SJSA1 (cell line): Measurements from ENCODE around the gene CDADC1. TPM values are rescaled to one million over a fixed set of nuclear protein-coding genes. Genes with fewer than 3 reads are reported as not detected.

Experiments
- DNase-seq, 2 experiments: peaks; one replicate each; pipeline ENCODE4 v3.0.0-alpha.2; 2015 to 2020; ENCODE audit warnings: low spot score in 2 of 2, low read depth in 1 of 2
- H3K27ac ChIP-seq: fragments of 250-450 bp; sonication (Bioruptor Pico); 2 replicates; pipeline ENCODE4 v1.5.1; 2020; ENCODE audit warnings: mild to moderate bottlenecking, moderate library complexity
- H3K27me3 ChIP-seq: fragments of 250-450 bp; sonication (Bioruptor Pico); replicated peaks from 2 replicates; pipeline ENCODE4 v1.5.1; 2020; ENCODE audit warnings: mild to moderate bottlenecking, moderate library complexity
- H3K36me3 ChIP-seq: fragments of 250-450 bp; sonication (Bioruptor Pico); 2 replicates; pipeline ENCODE4 v1.5.1; 2020; ENCODE audit warnings: mild to moderate bottlenecking
- H3K4me1 ChIP-seq: fragments of 250-450 bp; sonication (Bioruptor Pico); replicated peaks from 2 replicates; pipeline ENCODE4 v1.6.1; 2021; ENCODE audit warnings: mild to moderate bottlenecking
- H3K4me3 ChIP-seq: fragments of 250-450 bp; sonication (Bioruptor Pico); 2 replicates; pipeline ENCODE4 v1.5.1; 2020; ENCODE audit warnings: mild to moderate bottlenecking
- H3K9me3 ChIP-seq: fragments of 250-450 bp; sonication (Bioruptor Pico); replicated peaks from 2 replicates; pipeline ENCODE4 v1.5.1; 2020; ENCODE audit warnings: mild to moderate bottlenecking
- total RNA-seq: library from RNA; depleted of rRNA; stranded (reverse); fragments of >200 nt; shearing (Covaris generic); gene quantifications from 2 replicates; pipeline ENCODE4 v1.2.3, GENCODE V29; 2014; rRNA removed

The CDADC1 gene
- total RNA-seq = 4.6 and 9.2 TPM in 2 replicates

- H3K27ac ChIP-seq = peak within 1 kb of the TSS; percentile 62
- H3K9me3 ChIP-seq = no peaks in the 10 kb centered on the region
- peaks cover 13% of the 10 kb centered on the region; the same call in 1 of the 2 replicates for H3K36me3 ChIP-seq
- peak; percentile 86 to 96 for DNase-seq
- peak within 1 kb of the TSS; percentile 70 for H3K4me3 ChIP-seq
- H3K27me3 ChIP-seq = no peaks in the 10 kb centered on the region
- H3K4me1 ChIP-seq = peaks cover 7% of the 10 kb centered on the region
Measured at GRCh38 chr13:49247643-49248621, at the start of gene CDADC1. Gene CDADC1 (plus strand): TSS chr13:49247925. CDS start chr13:49248038, 113 bp downstream.

GRCh38 chr13:49206641-49207040 is 41.1 kb upstream of the CDADC1 start:
- H3K36me3 ChIP-seq = peaks cover 56% of the 10 kb centered on the region
- H3K4me3 ChIP-seq = no peak overlapping the region
- no peaks in the 10 kb centered on the region for H3K27me3 ChIP-seq
- DNase-seq = no peak
- no peaks in the 10 kb centered on the region for H3K4me1 ChIP-seq
- no peak overlapping the region for H3K27ac ChIP-seq
- no peaks in the 10 kb centered on the region for H3K9me3 ChIP-seq

- H3K4me1 ChIP-seq = no peaks in the 10 kb centered on the region
- no peak overlapping the region for H3K4me3 ChIP-seq
- no peaks in the 10 kb centered on the region for H3K27me3 ChIP-seq
- H3K9me3 ChIP-seq = no peaks in the 10 kb centered on the region
- H3K36me3 ChIP-seq = peaks cover 38% of the 10 kb centered on the region
- no peak for DNase-seq
- H3K27ac ChIP-seq = no peak overlapping the region
Measured at GRCh38 chr13:49208619-49209018, 39.1 kb upstream of the CDADC1 start.

GRCh38 chr13:49210114-49210513 is 37.6 kb upstream of the CDADC1 start:
- Histone ChIP-seq H3K36me3 (peaks cover 28% of the 10 kb centered on the region), H3K27me3 (no peaks in the 10 kb centered on the region), H3K4me3 (no peak overlapping the region), H3K27ac (no peak overlapping the region), H3K9me3 (no peaks in the 10 kb centered on the region), H3K4me1 (no peaks in the 10 kb centered on the region)
- no peak for DNase-seq

GRCh38 chr13:49210669-49211068 is 37.1 kb upstream of the CDADC1 start:
- Histone ChIP-seq H3K4me3 (no peak overlapping the region), H3K36me3 (peaks cover 25% of the 10 kb centered on the region), H3K9me3 (no peaks in the 10 kb centered on the region), H3K27ac (no peak overlapping the region), H3K27me3 (no peaks in the 10 kb centered on the region), H3K4me1 (no peaks in the 10 kb centered on the region)
- no peak for DNase-seq

GRCh38 chr13:49213539-49213938 is 34.2 kb upstream of the CDADC1 start:
- no peak for DNase-seq

GRCh38 chr13:49213997-49214916 is 33.5 kb upstream of the CDADC1 start:
- Histone ChIP-seq H3K27me3 (no peaks in the 10 kb centered on the region; the same call in 1 of the 2 replicates), H3K4me3 (no peak overlapping the region), H3K4me1 (no peaks in the 10 kb centered on the region), H3K27ac (no peak overlapping the region), H3K9me3 (no peaks in the 10 kb centered on the region), H3K36me3 (peaks cover 2% of the 10 kb centered on the region; the same call in 1 of the 2 replicates)
- DNase-seq = no peak

More at GRCh38 chr13:49213539-49213938, 34.2 kb upstream of the CDADC1 start:
- H3K27me3 ChIP-seq = no peaks in the 10 kb centered on the region
- no peak overlapping the region for H3K27ac ChIP-seq
- H3K9me3 ChIP-seq = no peaks in the 10 kb centered on the region
- H3K4me1 ChIP-seq = no peaks in the 10 kb centered on the region
- no peak overlapping the region for H3K4me3 ChIP-seq
- H3K36me3 ChIP-seq = peaks cover 3% of the 10 kb centered on the region; the same call in 1 of the 2 replicates

GRCh38 chr13:49214917-49215376 is 32.8 kb upstream of the CDADC1 start:
- H3K27me3 ChIP-seq = peaks cover 4% of the 10 kb centered on the region
- DNase-seq = no peak
- no peak overlapping the region for H3K4me3 ChIP-seq
- no peak overlapping the region for H3K27ac ChIP-seq
- H3K4me1 ChIP-seq = peaks cover 2% of the 10 kb centered on the region
- H3K36me3 ChIP-seq = peaks cover 2% of the 10 kb centered on the region; the same call in 1 of the 2 replicates
- no peaks in the 10 kb centered on the region; the same call in 1 of the 2 replicates for H3K9me3 ChIP-seq

- Histone ChIP-seq H3K9me3 (peaks cover 6% of the 10 kb centered on the region), H3K4me3 (no peak overlapping the region), H3K4me1 (peaks cover 13% of the 10 kb centered on the region), H3K27me3 (peaks cover 18% of the 10 kb centered on the region), H3K36me3 (no peaks in the 10 kb centered on the region), H3K27ac (no peak overlapping the region)
- DNase-seq = no peak
Measured at GRCh38 chr13:49216334-49216733, 31.4 kb upstream of the CDADC1 start.

- peaks cover 6% of the 10 kb centered on the region for H3K9me3 ChIP-seq
- no peak overlapping the region for H3K27ac ChIP-seq
- H3K4me3 ChIP-seq = no peak overlapping the region
- H3K4me1 ChIP-seq = peaks cover 13% of the 10 kb centered on the region
- peaks cover 27% of the 10 kb centered on the region for H3K27me3 ChIP-seq
- no peak for DNase-seq
- no peaks in the 10 kb centered on the region for H3K36me3 ChIP-seq
Measured at GRCh38 chr13:49217962-49218492, 29.7 kb upstream of the CDADC1 start.

- Histone ChIP-seq H3K4me1 (peaks cover 13% of the 10 kb centered on the region), H3K27ac (no peak overlapping the region), H3K4me3 (no peak overlapping the region), H3K9me3 (peaks cover 6% of the 10 kb centered on the region), H3K27me3 (peaks cover 33% of the 10 kb centered on the region), H3K36me3 (no peaks in the 10 kb centered on the region)
- no peak for DNase-seq
Measured at GRCh38 chr13:49218493-49219051, 29.2 kb upstream of the CDADC1 start.

GRCh38 chr13:49219647-49220035 is 28.1 kb upstream of the CDADC1 start:
- peaks cover 13% of the 10 kb centered on the region for H3K4me1 ChIP-seq
- H3K4me3 ChIP-seq = peak overlapping the region; percentile 55
- H3K27ac ChIP-seq = no peak overlapping the region
- H3K27me3 ChIP-seq = peaks cover 37% of the 10 kb centered on the region
- DNase-seq = peak in 1 of 2 experiments; percentile 44
- no peaks in the 10 kb centered on the region for H3K36me3 ChIP-seq
- peaks cover 6% of the 10 kb centered on the region for H3K9me3 ChIP-seq
